K562 (cell line): Measurements from ENCODE around the gene HOXA13.

Source experiments
- CBX2 ChIP-seq: fragments of 200-600 bp; sonication (generic); IDR thresholded peaks from one replicate; pipeline ENCODE4 v1.6.1; 2012; ENCODE audit warnings: mild to moderate bottlenecking, low read length, inconsistent platforms; ENCODE audit not compliant: insufficient read depth, poor library complexity, severe bottlenecking
- FOXA1 ChIP-seq: fragments of 450-650 bp; IDR thresholded peaks from 2 replicates; pipeline ENCODE4 v1.6.1; 2016; ENCODE audit warnings: mild to moderate bottlenecking, borderline replicate concordance
- KDM1A ChIP-seq, 2 experiments: fragments of 450-650 bp; IDR thresholded peaks; 2 replicates each; pipeline ENCODE4 v1.6.1; 2016; ENCODE audit warnings: mild to moderate bottlenecking in 2 of 2
- KLF10 ChIP-seq: fragments of 250-450 bp; sonication (Bioruptor Pico); IDR thresholded peaks from 2 replicates; pipeline ENCODE4 v1.6.1; 2021; ENCODE audit warnings: matching md5 sums
- MTA2 ChIP-seq: fragments of 450-650 bp; IDR thresholded peaks from 2 replicates; pipeline ENCODE4 v1.6.1; 2016; ENCODE audit warnings: low read depth
- RFX5 ChIP-seq: IDR thresholded peaks from 2 replicates; pipeline ENCODE4 v1.6.1; 2011; ENCODE audit warnings: low read depth, mild to moderate bottlenecking, improper control_type of control experiment, low read length
- TCF7L2 ChIP-seq: fragments of 150-350 bp; IDR thresholded peaks from 2 replicates; pipeline ENCODE4 v1.6.1; 2016; ENCODE audit warnings: low read depth, mild to moderate bottlenecking, low read length, moderate library complexity

DNA sequence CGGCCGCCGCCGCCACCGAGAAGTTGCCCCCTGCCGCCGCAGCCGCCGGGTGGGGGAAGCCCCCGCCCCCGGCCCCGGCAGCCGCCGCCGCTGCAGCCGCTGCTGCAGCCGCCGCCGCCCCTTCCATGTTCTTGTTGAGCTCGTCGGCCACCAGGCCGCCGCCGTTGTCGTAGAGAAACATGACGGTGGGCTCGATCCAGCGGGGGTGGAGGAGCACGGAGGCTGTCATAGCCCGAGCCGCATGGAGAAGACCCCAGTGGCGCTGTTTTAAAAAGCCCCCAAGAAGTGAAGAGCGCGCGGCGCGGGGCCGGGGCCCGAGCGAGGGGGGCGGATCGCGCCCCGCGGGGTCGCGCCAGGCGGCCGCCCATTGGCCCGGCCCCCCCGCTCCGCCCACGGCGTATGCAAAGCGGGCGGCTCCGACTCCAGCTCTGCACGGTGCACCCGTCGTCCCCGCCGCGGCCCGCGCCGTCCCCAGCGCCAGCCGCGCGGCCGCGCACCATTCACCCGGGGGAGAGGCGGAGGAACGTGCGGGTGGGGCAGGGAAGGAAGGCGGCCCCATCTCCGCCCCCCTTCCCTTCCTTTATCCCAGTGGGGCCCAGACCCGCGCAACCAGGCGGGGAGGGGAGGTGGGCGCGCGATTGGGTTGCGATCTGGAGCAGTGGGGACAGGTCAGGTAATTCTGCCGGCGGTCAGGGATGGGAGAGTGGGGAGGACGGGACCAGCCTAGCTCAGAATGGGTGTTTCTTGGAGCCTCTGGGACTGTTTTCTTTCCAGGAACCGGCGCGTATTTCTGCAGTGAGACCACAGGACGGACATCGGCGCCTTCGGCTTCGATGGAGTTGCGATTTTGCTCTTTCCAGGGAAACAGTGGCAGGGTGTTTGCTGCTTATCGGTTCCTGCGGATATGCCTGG lies at the start of gene HOXA13:
- TF ChIP-seq CBX2 (no peak), RFX5 (no peak), MTA2 (no peak), KLF10 (CRISPR knock-in tag) (no peak), TCF7L2 (no peak), FOXA1 (no peak), KDM1A (IDR thresholded peaks at IDR 0.05) (no peak)
